ENCODE measurements around the gene BSDC1.

The BSDC1 gene

GRCh38 chr1:32351399-32352238, 42.6 kb downstream of the BSDC1 start:
- Mint-ChIP-seq H3K9me3 (no peaks in the 10 kb centered on the region), H3K36me3 (ENCODE audit: insufficient read depth) (peaks cover 2% of the 10 kb centered on the region), H3K4me1 (peaks cover 44% of the 10 kb centered on the region), H3K27me3 (no peaks in the 10 kb centered on the region), H3K4me3 (peak overlapping the region; percentile 70), H3K27ac (ENCODE audit: low read depth) (no peak overlapping the region)
- peak; percentile 97 for ATAC-seq (replicated peaks; ENCODE audit: extremely low read depth, poor library complexity, severe bottlenecking)
- DNase-seq (ENCODE audit: low spot score in 2 of 2), result peak in 1 of 2 donors; percentile 85

GRCh38 chr1:32350785-32351398, 43.3 kb downstream of the BSDC1 start:
- DNase-seq (ENCODE audit: low spot score in 2 of 2) (peak; percentile 70 to 78), ATAC-seq (replicated peaks; ENCODE audit: extremely low read depth, poor library complexity, severe bottlenecking) (peak; percentile 66)
- Mint-ChIP-seq H3K36me3 (ENCODE audit: insufficient read depth) (peaks cover 2% of the 10 kb centered on the region), H3K4me1 (peaks cover 51% of the 10 kb centered on the region), H3K27ac (ENCODE audit: low read depth) (no peak overlapping the region), H3K4me3 (peak overlapping the region; percentile 70), H3K27me3 (no peaks in the 10 kb centered on the region), H3K9me3 (no peaks in the 10 kb centered on the region)

DNA sequence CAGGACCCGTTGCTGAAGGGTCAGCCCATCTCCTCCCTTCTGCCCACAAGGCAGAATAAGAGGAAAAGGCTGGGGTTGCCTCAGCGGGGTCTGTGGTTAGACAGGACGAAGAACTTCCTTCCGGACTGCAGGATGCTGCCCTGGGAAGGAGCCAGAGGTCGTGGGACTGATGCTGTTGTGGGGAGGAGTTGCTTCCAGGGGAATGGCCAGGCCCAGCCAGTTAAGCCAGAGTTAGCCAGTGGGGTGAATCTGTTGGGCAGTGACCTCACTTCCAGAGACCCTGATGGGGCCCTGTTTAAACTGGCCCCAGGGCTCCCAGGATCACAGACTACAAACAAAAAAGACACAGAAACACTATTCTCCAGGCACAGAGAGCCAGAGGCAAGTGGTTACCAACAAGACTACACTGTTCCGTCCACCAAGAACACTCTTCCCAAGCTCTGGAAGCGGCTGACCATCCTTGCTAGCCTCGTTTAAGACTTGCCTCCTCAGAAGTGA, 45.0 kb downstream of the BSDC1 start:
- no peak for DNase-seq (ENCODE audit: low spot score in 2 of 2)
- Mint-ChIP-seq H3K9me3 (no peaks in the 10 kb centered on the region), H3K4me3 (no peak overlapping the region), H3K27ac (ENCODE audit: low read depth) (no peak overlapping the region), H3K4me1 (peaks cover 61% of the 10 kb centered on the region), H3K36me3 (ENCODE audit: insufficient read depth) (peaks cover 2% of the 10 kb centered on the region), H3K27me3 (no peaks in the 10 kb centered on the region)
- no peak for ATAC-seq (replicated peaks; ENCODE audit: extremely low read depth, poor library complexity, severe bottlenecking)

GRCh38 chr1:32346532-32347157, 47.6 kb downstream of the BSDC1 start:
- Mint-ChIP-seq H3K36me3 (ENCODE audit: insufficient read depth) (no peaks in the 10 kb centered on the region), H3K9me3 (no peaks in the 10 kb centered on the region), H3K4me1 (peaks cover 54% of the 10 kb centered on the region), H3K27ac (ENCODE audit: low read depth) (no peak overlapping the region), H3K4me3 (no peak overlapping the region), H3K27me3 (no peaks in the 10 kb centered on the region)
- ATAC-seq (replicated peaks; ENCODE audit: extremely low read depth, poor library complexity, severe bottlenecking) (no peak), DNase-seq (ENCODE audit: low spot score in 2 of 2) (no peak)

DNA sequence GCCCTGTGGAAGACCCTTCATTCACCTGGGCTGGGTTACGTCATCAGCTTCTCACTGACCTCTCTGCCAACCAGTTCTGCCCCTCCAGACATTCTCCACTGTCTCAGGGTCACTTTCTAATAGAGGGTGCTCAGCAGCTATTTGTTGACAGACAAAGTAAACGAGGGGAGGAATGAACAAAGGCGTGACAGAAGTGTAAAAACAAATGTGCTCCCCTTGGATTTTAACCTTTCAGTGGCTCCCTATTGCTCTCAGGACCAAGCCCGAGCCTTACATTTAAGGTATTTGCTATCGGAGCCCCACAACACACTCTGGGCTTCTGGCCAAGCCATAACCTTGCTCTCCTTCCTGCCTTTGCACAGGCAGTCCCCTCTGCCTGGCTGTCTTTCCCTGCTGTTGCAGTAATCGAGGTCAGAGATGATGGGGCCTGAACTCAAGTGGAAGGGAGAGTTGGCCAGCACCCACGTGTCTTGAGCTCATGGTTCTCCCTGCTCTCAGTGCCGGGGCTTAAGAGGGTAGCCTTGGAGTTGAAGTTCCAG, 48.9 kb downstream of the BSDC1 start:
- Mint-ChIP-seq H3K9me3 (no peaks in the 10 kb centered on the region), H3K4me3 (no peak overlapping the region), H3K27me3 (no peaks in the 10 kb centered on the region), H3K36me3 (ENCODE audit: insufficient read depth) (no peaks in the 10 kb centered on the region), H3K4me1 (peaks cover 46% of the 10 kb centered on the region), H3K27ac (ENCODE audit: low read depth) (peak overlapping the region; percentile 62)
- DNase-seq (ENCODE audit: low spot score in 2 of 2) (no peak), ATAC-seq (replicated peaks; ENCODE audit: extremely low read depth, poor library complexity, severe bottlenecking) (peak; percentile 75)

DNA sequence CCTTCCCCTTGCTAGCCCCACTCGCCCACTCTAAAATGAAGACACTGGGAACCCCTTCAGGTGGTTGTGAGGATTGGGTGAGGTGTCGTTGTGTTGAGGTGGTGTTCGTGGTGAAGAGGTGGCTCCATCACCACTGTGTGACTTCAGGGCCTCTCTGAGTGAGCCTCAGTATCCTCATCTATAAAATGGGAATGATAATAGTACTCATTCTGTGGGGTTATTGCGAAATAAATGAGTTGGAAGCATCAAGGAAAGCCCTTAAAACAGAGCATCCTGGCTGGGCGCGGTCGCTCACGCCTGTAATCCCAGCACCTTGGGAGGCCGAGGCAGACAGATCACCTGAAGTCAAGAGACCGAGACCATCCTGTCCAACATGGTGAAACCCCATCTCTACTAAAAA, 51.5 kb downstream of the BSDC1 start:
- H3K9me3 Mint-ChIP-seq, result no peaks in the 10 kb centered on the region
- no peak overlapping the region for H3K4me3 Mint-ChIP-seq
- DNase-seq (ENCODE audit: low spot score in 2 of 2) (no peak), ATAC-seq (replicated peaks; ENCODE audit: extremely low read depth, poor library complexity, severe bottlenecking) (no peak)
- H3K4me1 Mint-ChIP-seq, result peaks cover 36% of the 10 kb centered on the region
- no peak overlapping the region for H3K27ac Mint-ChIP-seq (ENCODE audit: low read depth)
- no peaks in the 10 kb centered on the region for H3K36me3 Mint-ChIP-seq (ENCODE audit: insufficient read depth)
- H3K27me3 Mint-ChIP-seq, result no peaks in the 10 kb centered on the region

GRCh38 chr1:32341971-32342370, 52.3 kb downstream of the BSDC1 start:
- peaks cover 43% of the 10 kb centered on the region for H3K4me1 Mint-ChIP-seq
- H3K9me3 Mint-ChIP-seq, result no peaks in the 10 kb centered on the region
- no peak for ATAC-seq (replicated peaks; ENCODE audit: extremely low read depth, poor library complexity, severe bottlenecking)
- peaks cover 3% of the 10 kb centered on the region for H3K36me3 Mint-ChIP-seq (ENCODE audit: insufficient read depth)
- DNase-seq (ENCODE audit: low spot score in 2 of 2), result no peak
- no peak overlapping the region for H3K4me3 Mint-ChIP-seq
- no peak overlapping the region for H3K27ac Mint-ChIP-seq (ENCODE audit: low read depth)
- H3K27me3 Mint-ChIP-seq, result no peaks in the 10 kb centered on the region

GRCh38 chr1:32341186-32341757, 53.0 kb downstream of the BSDC1 start:
- Mint-ChIP-seq H3K36me3 (ENCODE audit: insufficient read depth) (peaks cover 6% of the 10 kb centered on the region), H3K27me3 (no peaks in the 10 kb centered on the region), H3K27ac (ENCODE audit: low read depth) (no peak overlapping the region), H3K4me1 (peaks cover 42% of the 10 kb centered on the region), H3K4me3 (no peak overlapping the region), H3K9me3 (no peaks in the 10 kb centered on the region)
- no peak for ATAC-seq (replicated peaks; ENCODE audit: extremely low read depth, poor library complexity, severe bottlenecking)
- no peak for DNase-seq (ENCODE audit: low spot score in 2 of 2)

- no peaks in the 10 kb centered on the region for H3K9me3 Mint-ChIP-seq
- peaks cover 35% of the 10 kb centered on the region for H3K4me1 Mint-ChIP-seq
- ATAC-seq (replicated peaks; ENCODE audit: extremely low read depth, poor library complexity, severe bottlenecking), result no peak
- no peak for DNase-seq (ENCODE audit: low spot score in 2 of 2)
- peaks cover 8% of the 10 kb centered on the region for H3K36me3 Mint-ChIP-seq (ENCODE audit: insufficient read depth)
- peak overlapping the region; percentile 35 for H3K27ac Mint-ChIP-seq (ENCODE audit: low read depth)
- no peak overlapping the region for H3K4me3 Mint-ChIP-seq
- H3K27me3 Mint-ChIP-seq, result no peaks in the 10 kb centered on the region
Observed at GRCh38 chr1:32339363-32339978, 54.8 kb downstream of the BSDC1 start.

DNA sequence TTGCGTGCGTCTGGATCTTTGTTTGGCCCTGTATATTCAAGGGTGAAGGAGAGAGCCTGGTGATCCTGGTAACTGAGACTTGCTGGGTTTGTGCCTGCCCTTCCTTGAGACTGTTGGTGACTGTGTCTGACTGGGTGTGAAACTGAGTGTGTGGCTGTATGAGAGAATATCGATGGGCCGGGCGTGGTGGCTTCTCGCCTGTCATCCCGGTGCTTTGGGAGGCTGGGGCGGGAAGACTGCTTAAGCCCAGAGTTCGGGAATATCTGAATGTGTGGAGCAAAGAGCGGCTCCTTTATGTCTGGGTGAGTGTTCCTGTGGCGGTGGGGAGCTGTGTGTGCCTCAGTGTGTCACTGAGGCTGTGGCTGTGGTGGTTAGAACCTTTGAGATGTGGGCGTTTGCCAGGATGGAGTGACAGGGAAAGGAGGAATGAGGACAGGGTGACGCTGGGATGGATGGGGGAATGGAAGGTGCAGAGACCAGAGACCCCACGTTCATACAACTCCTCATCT, 55.5 kb downstream of the BSDC1 start:
- H3K4me1 Mint-ChIP-seq, result peaks cover 43% of the 10 kb centered on the region
- no peak overlapping the region for H3K27ac Mint-ChIP-seq (ENCODE audit: low read depth)
- DNase-seq (ENCODE audit: low spot score in 2 of 2) (no peak), ATAC-seq (replicated peaks; ENCODE audit: extremely low read depth, poor library complexity, severe bottlenecking) (no peak)
- no peak overlapping the region for H3K4me3 Mint-ChIP-seq
- no peaks in the 10 kb centered on the region for H3K27me3 Mint-ChIP-seq
- no peaks in the 10 kb centered on the region for H3K9me3 Mint-ChIP-seq
- peaks cover 11% of the 10 kb centered on the region for H3K36me3 Mint-ChIP-seq (ENCODE audit: insufficient read depth)

DNA sequence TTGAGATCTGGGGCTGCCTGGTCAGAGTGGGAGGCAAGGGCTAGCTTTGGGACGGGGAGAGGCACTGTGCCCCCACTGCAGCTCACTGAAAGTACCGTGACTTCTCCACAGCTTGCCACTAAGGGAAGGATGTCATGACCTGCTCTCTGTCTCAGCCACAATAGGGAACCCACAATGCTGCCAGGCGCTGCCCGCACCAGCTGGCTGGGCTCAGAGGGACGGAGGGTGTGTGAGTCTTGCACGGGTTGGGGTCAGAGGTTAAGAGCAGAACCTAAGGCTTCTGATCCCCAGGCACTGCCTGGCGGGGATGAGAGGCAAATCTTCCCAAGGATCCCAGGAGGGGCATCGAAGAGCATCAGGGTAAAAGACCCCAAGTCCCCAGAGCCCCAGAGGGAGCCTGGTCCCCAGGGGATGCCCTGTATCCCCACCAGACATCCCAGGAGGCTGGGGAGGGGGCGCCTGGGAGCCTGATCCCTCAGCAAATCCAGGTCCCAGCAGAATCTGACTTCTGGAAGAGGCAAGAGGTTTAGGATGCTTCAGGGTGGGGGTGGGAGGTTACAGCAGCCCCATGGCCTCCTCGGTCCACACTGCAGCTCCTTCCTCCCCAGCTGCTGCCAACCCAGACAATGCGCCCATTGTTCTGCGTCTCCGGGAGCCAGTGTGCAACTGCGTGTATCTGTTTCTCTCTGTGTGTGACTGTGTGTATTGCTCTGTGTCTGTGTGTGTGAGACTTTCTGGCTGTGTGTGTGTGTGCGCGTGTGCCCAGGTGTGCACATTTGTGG, 56.2 kb downstream of the BSDC1 start:
- peaks cover 14% of the 10 kb centered on the region for H3K36me3 Mint-ChIP-seq (ENCODE audit: insufficient read depth)
- H3K4me3 Mint-ChIP-seq, result no peak overlapping the region

More for the DNA sequence above, 56.2 kb downstream of the BSDC1 start:
- ATAC-seq (replicated peaks; ENCODE audit: extremely low read depth, poor library complexity, severe bottlenecking) (peak; percentile 22), DNase-seq (ENCODE audit: low spot score in 2 of 2) (no peak)
- Mint-ChIP-seq H3K9me3 (no peaks in the 10 kb centered on the region), H3K27ac (ENCODE audit: low read depth) (peak overlapping the region; percentile 36), H3K4me1 (peaks cover 47% of the 10 kb centered on the region), H3K27me3 (no peaks in the 10 kb centered on the region)
